Ishikawa (cell line): ENCODE measurements around the gene ITGBL1.

Experiments
- CEBPB ChIP-seq: IDR thresholded peaks from 2 replicates; pipeline ENCODE4 v1.6.1; 2012
- CREB1 ChIP-seq: IDR thresholded peaks from 2 replicates; pipeline ENCODE4 v1.6.1; 2012; ENCODE audit warnings: low read depth
- EGR1 ChIP-seq: IDR thresholded peaks from 2 replicates; pipeline ENCODE4 v1.6.1; 2012
- EP300 ChIP-seq: IDR thresholded peaks from 2 replicates; pipeline ENCODE4 v1.6.1; 2012; ENCODE audit warnings: borderline replicate concordance
- FOXM1 ChIP-seq: IDR thresholded peaks from 2 replicates; pipeline ENCODE4 v1.6.1; 2012; ENCODE audit warnings: low read depth, borderline replicate concordance
- NFIC ChIP-seq: IDR thresholded peaks from 2 replicates; pipeline ENCODE4 v1.6.1; 2012
- RAD21 ChIP-seq: IDR thresholded peaks from 2 replicates; pipeline ENCODE4 v1.6.1; 2012; ENCODE audit warnings: low read depth
- TAF1 ChIP-seq: IDR thresholded peaks from 2 replicates; pipeline ENCODE4 v1.6.1; 2012; ENCODE audit warnings: low read depth, mild to moderate bottlenecking
- TCF12 ChIP-seq: IDR thresholded peaks from 2 replicates; pipeline ENCODE4 v1.6.1; 2012; ENCODE audit warnings: low read depth
- TEAD4 ChIP-seq: IDR thresholded peaks from 2 replicates; pipeline ENCODE4 v1.6.1; 2012
- YY1 ChIP-seq: IDR thresholded peaks from 2 replicates; pipeline ENCODE4 v1.6.1; 2012; ENCODE audit warnings: low read depth
- ZBTB7A ChIP-seq: IDR thresholded peaks from 2 replicates; pipeline ENCODE4 v1.6.1; 2012; ENCODE audit warnings: low read depth
- TF ChIP-seq, protein P1 (sequence below): IDR thresholded peaks from 2 replicates; pipeline ENCODE4 v1.6.1; 2012
- TF ChIP-seq, protein P2 (sequence below): IDR thresholded peaks from 2 replicates; pipeline ENCODE4 v1.6.1; 2012; ENCODE audit warnings: low read depth, mild to moderate bottlenecking
- TF ChIP-seq, protein P3 (sequence below): IDR thresholded peaks from 2 replicates; pipeline ENCODE4 v1.6.1; 2012

The ITGBL1 gene

DNA sequence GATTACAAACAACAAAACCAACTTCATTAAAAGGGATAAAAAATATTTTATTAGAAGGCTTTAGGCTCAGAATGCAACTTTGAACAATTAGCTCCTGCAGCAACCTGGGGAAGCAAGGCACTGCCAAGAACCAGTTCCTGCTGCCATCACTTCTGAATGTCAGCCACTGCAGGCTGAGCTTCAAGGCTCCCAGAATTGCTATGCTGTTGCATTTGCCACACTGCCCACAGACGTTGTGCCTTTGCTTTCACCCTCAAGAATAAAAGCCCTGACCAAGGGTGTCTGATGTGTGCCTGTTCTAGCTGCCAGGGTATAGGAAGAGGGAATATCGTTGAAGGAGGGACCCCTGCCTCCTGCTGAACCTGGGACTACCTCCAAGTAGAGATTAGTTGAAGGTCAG lies 238.4 kb downstream of the ITGBL1 start:
- no peak for TF ChIP-seq NFIC

DNA sequence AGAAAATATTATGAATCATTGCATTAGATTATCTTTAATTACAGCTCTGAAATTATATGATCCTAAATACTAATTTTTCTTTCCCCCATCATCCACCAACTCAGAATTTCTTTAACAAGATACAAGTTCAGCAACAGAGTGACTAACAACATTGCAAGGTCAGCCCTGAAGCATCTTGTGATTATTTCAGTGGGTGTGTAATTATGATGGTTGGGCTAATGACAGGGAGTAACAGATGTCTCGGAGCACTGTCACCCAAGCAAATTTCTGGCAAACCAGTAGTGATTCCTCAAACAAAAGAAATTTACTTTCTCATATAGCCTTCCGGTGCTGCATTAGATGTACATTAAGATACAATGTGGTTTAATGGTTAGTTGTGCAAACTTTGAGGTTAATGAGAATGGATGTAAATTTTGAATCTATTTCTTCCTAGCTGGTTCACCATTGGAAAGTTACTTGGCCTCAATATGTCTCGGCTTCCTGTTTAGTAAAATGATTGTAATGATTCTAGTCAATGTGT lies 238.9 kb downstream of the ITGBL1 start:
- TF ChIP-seq CEBPB (no peak), TEAD4 (no peak), TCF12 (no peak), YY1 (no peak), RAD21 (no peak), TAF1 (no peak), FOXM1 (no peak), EP300 (no peak), EGR1 (no peak), ZBTB7A (no peak), NFIC (no peak)
- TF ChIP-seq, protein P1, sequence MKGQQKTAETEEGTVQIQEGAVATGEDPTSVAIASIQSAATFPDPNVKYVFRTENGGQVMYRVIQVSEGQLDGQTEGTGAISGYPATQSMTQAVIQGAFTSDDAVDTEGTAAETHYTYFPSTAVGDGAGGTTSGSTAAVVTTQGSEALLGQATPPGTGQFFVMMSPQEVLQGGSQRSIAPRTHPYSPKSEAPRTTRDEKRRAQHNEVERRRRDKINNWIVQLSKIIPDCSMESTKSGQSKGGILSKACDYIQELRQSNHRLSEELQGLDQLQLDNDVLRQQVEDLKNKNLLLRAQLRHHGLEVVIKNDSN = no peak
- TF ChIP-seq, protein P2, sequence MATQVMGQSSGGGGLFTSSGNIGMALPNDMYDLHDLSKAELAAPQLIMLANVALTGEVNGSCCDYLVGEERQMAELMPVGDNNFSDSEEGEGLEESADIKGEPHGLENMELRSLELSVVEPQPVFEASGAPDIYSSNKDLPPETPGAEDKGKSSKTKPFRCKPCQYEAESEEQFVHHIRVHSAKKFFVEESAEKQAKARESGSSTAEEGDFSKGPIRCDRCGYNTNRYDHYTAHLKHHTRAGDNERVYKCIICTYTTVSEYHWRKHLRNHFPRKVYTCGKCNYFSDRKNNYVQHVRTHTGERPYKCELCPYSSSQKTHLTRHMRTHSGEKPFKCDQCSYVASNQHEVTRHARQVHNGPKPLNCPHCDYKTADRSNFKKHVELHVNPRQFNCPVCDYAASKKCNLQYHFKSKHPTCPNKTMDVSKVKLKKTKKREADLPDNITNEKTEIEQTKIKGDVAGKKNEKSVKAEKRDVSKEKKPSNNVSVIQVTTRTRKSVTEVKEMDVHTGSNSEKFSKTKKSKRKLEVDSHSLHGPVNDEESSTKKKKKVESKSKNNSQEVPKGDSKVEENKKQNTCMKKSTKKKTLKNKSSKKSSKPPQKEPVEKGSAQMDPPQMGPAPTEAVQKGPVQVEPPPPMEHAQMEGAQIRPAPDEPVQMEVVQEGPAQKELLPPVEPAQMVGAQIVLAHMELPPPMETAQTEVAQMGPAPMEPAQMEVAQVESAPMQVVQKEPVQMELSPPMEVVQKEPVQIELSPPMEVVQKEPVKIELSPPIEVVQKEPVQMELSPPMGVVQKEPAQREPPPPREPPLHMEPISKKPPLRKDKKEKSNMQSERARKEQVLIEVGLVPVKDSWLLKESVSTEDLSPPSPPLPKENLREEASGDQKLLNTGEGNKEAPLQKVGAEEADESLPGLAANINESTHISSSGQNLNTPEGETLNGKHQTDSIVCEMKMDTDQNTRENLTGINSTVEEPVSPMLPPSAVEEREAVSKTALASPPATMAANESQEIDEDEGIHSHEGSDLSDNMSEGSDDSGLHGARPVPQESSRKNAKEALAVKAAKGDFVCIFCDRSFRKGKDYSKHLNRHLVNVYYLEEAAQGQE = no peak
- TF ChIP-seq, protein P3, sequence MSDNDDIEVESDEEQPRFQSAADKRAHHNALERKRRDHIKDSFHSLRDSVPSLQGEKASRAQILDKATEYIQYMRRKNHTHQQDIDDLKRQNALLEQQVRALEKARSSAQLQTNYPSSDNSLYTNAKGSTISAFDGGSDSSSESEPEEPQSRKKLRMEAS = no peak

DNA sequence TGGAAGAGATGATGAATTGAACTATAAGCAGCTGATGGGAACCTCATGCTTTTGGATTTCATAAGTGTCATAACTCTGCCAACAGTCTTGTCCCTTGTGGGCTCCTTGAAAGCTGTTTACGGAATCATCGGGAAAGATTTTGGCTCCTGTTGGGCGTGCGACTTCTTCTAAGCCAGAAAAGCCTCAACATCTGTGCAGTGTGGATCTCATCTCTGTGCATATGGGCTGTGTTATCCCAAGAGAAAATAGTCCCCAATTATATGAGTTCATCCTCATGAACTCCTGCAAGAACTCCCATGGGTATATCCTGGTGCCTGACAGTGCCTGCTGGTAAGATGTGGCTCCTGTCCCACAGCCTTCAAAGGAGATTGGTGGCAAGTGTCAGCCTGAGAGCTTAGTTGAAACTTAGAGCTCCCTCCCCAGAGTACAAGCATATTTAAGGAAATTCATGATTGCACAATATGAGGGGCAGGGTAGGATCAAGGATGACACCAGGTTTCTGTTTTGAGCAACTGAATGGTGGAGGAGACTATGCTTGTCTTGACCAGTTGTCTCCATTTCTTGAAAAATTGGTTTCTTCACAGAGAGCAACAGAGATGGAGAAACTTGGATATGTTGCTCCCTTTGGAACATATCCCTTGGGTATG lies 243.5 kb downstream of the ITGBL1 start:
- TF ChIP-seq YY1 (no peak), TCF12 (no peak), ZBTB7A (no peak), RAD21 (no peak), FOXM1 (no peak), CEBPB (no peak), EGR1 (no peak), CREB1 (no peak), TEAD4 (no peak), NFIC (no peak), TAF1 (no peak), EP300 (no peak)
- TF ChIP-seq, protein P3 = no peak
- TF ChIP-seq, protein P1 = no peak
- TF ChIP-seq, protein P2 = no peak

DNA sequence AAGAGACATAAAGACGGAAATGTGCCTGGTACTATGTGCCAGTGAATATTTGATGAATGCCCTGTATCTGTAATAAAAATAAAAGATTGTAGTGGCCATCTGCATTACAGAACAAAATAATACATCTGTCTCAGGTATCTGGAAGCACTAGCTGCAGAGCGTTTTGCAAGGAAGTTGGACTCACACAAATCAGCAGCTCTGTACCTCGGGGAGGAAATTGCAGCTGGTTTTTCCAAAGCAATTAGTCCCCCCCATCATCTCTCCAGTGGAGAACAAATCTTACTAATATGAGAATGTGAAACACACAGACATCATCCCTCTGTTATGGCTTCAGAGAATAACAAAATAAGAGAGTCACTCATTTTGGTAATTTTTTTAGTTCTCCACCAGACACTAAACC lies 245.3 kb downstream of the ITGBL1 start:
- no peak for TF ChIP-seq EP300
- no peak for TF ChIP-seq EGR1

DNA sequence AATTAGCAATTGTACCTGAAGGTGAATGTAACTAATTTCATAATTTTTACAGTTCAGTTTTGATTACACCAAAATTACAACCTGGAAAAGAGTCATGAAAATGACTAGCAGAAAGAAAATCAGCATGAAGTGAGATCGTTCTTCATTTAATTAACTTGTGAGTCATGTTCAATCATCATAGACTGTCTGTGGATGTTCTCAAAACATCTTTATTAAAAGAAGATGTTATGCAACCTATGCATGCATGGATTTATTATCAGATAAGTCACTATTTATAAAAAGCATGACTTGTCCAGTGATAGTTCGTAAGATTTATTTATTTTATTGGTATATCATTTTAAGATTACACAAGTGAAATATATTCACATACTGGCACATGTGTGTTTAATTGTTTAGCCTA lies 245.9 kb downstream of the ITGBL1 start:
- TF ChIP-seq TAF1 = no peak
- TF ChIP-seq, protein P1 = no peak
- no peak for TF ChIP-seq FOXM1
- TF ChIP-seq YY1 = no peak
- TF ChIP-seq RAD21 = no peak
- no peak for TF ChIP-seq EGR1
- TF ChIP-seq ZBTB7A = no peak

DNA sequence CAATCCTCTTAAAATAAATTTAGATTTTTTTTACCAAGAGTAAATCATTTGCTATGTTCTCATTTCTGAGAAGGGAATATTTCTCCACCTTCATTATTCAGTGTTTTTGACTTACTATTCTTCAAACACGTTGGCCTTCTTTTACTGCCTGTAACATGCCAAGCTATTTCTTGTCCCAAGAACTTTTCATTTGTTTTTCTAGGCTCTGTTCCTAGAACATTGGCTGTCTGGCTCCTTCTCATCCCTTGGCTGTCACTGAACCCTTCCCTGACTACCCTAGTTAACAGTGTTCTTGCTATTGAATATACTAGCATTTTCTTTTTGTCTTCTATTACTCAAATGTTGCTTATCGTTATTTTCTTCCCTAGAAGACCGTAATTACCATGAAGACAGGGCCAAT lies 248.1 kb downstream of the ITGBL1 start:
- TF ChIP-seq RAD21 (no peak), TCF12 (no peak), CREB1 (no peak), FOXM1 (no peak), EP300 (no peak)
- TF ChIP-seq, protein P3 = no peak
- TF ChIP-seq, protein P2 = no peak
